Adrenal gland (tissue), 12 donors: ENCODE results near the gene METTL1. TPM values are rescaled to one million over a fixed set of nuclear protein-coding genes. Genes with fewer than 3 reads are reported as not detected.

Experiments
- DNase-seq, 7 donors: peaks; one replicate each; pipeline ENCODE4 v3.0.0-alpha.2; 2019 to 2020
- H3K27ac ChIP-seq, 5 donors: fragments of 200-600 bp; sonication (generic) in 4 of 5; 1 replicate in 3 of 5; 2 replicates in 2 of 5; pipeline versions ENCODE4 v1.5.1 to v1.8.0; 2016 to 2020; ENCODE audit warnings: mild to moderate bottlenecking in 1 of 5
- H3K27me3 ChIP-seq: fragments of 200-600 bp; 2 replicates; pipeline ENCODE4 v1.8.0; 2021
- H3K36me3 ChIP-seq, 2 donors: fragments of 200-600 bp; replicated peaks in 1 of 2; 1 replicate in 1 of 2; 2 replicates in 1 of 2; pipeline versions ENCODE4 v1.5.1 to v1.8.0; 2018 to 2022
- H3K4me1 ChIP-seq, 2 donors: fragments of 200-600 bp; replicated peaks in 1 of 2; 1 replicate in 1 of 2; 2 replicates in 1 of 2; pipeline versions ENCODE4 v1.5.1 to v1.8.0; 2018 to 2021
- H3K4me3 ChIP-seq, 4 donors: fragments of 200-600 bp; sonication (generic) in 3 of 4; one replicate each; pipeline ENCODE4 v1.5.1; 2016 to 2018
- H3K9me3 ChIP-seq, 3 donors: fragments of 200-600 bp; sonication (generic) in 1 of 3; replicated peaks in 1 of 3; 1 replicate in 2 of 3; 2 replicates in 1 of 3; pipeline versions ENCODE4 v1.5.1 to v1.8.0; 2016 to 2021
- CTCF ChIP-seq, 6 experiments: fragments of 450-650 bp in 4 of 6; fragments of 200-600 bp in 2 of 6; sonication (generic) in 1 of 6; IDR thresholded peaks; 1 replicate in 5 of 6; 2 replicates in 1 of 6; pipeline versions ENCODE4 v1.5.1 to v1.8.0; 2016 to 2021; ENCODE audit warnings: antibody characterized with exemption in 6 of 6, mild to moderate bottlenecking in 2 of 6, moderate library complexity in 1 of 6
- POLR2A ChIP-seq, 2 donors: fragments of 450-650 bp; IDR thresholded peaks; one replicate each; pipeline ENCODE4 v1.6.1; 2017; ENCODE audit warnings: antibody characterized with exemption in 2 of 2, mild to moderate bottlenecking in 2 of 2, moderate library complexity in 1 of 2
- WGBS, 4 donors: extraction: QIAGEN DNeasy Blood & Tissue Kit in 2 of 4; methylation state at CpG; one replicate each; pipeline versions ENCODE4 v1.1.5 to v1.1.7; 2013 to 2017; 5-methylcytosine and 5-hydroxymethylcytosine counted together
- intact Hi-C, 2 donors: fragments of 100-400 bp; cut with DNase I; formaldehyde crosslinking; loops; one replicate each; pipeline versions ENCODE4 v1.14.1 to v1.15.0; 2022 to 2023
- polyA plus RNA-seq, 3 donors: library from polyadenylated mRNA; stranded (reverse); fragments of 200-250 nt in 2 of 3; fragments of 350-450 nt in 1 of 3; fragmentation: Illumina TruSeq in 1 of 3; extraction: RNeasy Lipid Tissue Mini Kit (QIAGEN cat#74804) in 1 of 3; gene quantifications; one replicate each; pipeline ENCODE4 v1.2.3, GENCODE V29; 2013 to 2014
- total RNA-seq, 9 donors: library from RNA; depleted of rRNA in 4 of 9; stranded (reverse); fragments of >200 nt in 4 of 9; fragments of 120-200 nt in 1 of 9; fragmentation: NEBNext Ultra II Directional in 1 of 9; extraction: Animal tissue kit (Norgen Biotek cat#: 25700) in 1 of 9; gene quantifications; one replicate each; pipeline versions ENCODE4 v1.1.0 to v1.2.4, GENCODE V29; 2013 to 2023
- donor health status: healthy with polysubstance abuse.
- donor health status: Bipolar disorder and iron deficiency.
- donor health status: DM: yes; HTN: yes; CAD: no.
- donor health status: DM: no; HTN: no; CAD: no.
- donor health status: DM: no; HTN: no; CAD: no.
- donor health status: DM: yes; HTN: yes; CAD: no.

The METTL1 gene
- total and polyA plus RNA-seq, 12 donors: 4.7 to 87.8 (median 28.0) TPM

- intact Hi-C loops: no loop called here
- Histone ChIP-seq H3K27ac (no peak overlapping the region), H3K9me3 (no peaks in the 10 kb centered on the region), H3K36me3 (no peaks in the 10 kb centered on the region), H3K27me3 (peaks cover 32% of the 10 kb centered on the region), H3K4me3 (no peak overlapping the region), H3K4me1 (peaks cover 9 to 21% of the 10 kb centered on the region in 2 donors)
- TF ChIP-seq POLR2A (IDR thresholded peaks at IDR 0.05) (no peak), CTCF (IDR thresholded peaks at IDR 0.05) (no peak)
- 80 to 88% (median 83%) methylated on average over 8 to 11 of the region's 11 CpGs for WGBS, 4 donors
- DNase-seq: peak in 1 of 7 donors; percentile 11
Observed at GRCh38 chr12:57732726-57733593, 38.9 kb downstream of the METTL1 start.

DNA sequence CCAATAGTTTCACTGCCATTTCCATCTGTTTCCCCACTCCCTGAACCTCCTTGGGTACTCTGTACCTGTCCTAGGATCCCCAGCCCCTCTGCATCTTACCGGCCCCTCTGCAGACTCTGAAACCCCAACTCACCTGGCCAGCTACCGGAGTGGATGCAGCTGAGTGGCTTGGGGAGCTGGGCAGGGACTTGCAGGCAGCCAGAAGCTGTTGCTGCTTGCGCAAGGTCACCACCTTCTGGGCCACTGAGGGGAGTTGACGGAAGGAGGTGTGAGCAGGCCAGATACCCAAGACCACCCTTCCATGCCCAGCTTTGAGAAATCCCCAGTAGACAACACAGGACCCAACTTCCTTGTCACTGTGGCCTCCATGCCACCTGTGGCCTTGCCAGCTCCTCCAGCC, 39.6 kb downstream of the METTL1 start:
- TF ChIP-seq CTCF (IDR thresholded peaks at IDR 0.05) (no peak), POLR2A (IDR thresholded peaks at IDR 0.05) (no peak)
- no peak overlapping the region for H3K27ac ChIP-seq
- H3K27me3 ChIP-seq: peaks cover 25% of the 10 kb centered on the region
- peaks cover 6 to 20% of the 10 kb centered on the region in 2 donors for H3K4me1 ChIP-seq
- H3K36me3 ChIP-seq: no peaks in the 10 kb centered on the region
- peak in 1 of 7 donors; percentile 14 for DNase-seq
- H3K4me3 ChIP-seq: no peak overlapping the region
- WGBS, 4 donors: 80 to 85% (median 84%) methylated on average over 3 to 4 of the region's 4 CpGs
- no peaks in the 10 kb centered on the region for H3K9me3 ChIP-seq
- intact Hi-C loops: no loop called here

GRCh38 chr12:57731411-57732080, 40.4 kb downstream of the METTL1 start:
- TF ChIP-seq CTCF (IDR thresholded peaks at IDR 0.05) (no peak), POLR2A (IDR thresholded peaks at IDR 0.05) (no peak)
- peaks cover 11 to 21% of the 10 kb centered on the region in 2 donors for H3K4me1 ChIP-seq
- 76 to 83% (median 77%) methylated on average over 19 of the region's 19 CpGs for WGBS, 4 donors
- H3K27ac ChIP-seq: no peak overlapping the region
- DNase-seq: no peak
- H3K4me3 ChIP-seq: no peak overlapping the region
- peaks cover 19% of the 10 kb centered on the region for H3K27me3 ChIP-seq
- H3K9me3 ChIP-seq: no peaks in the 10 kb centered on the region
- no peaks in the 10 kb centered on the region for H3K36me3 ChIP-seq
- intact Hi-C loops: no loop called here

DNA sequence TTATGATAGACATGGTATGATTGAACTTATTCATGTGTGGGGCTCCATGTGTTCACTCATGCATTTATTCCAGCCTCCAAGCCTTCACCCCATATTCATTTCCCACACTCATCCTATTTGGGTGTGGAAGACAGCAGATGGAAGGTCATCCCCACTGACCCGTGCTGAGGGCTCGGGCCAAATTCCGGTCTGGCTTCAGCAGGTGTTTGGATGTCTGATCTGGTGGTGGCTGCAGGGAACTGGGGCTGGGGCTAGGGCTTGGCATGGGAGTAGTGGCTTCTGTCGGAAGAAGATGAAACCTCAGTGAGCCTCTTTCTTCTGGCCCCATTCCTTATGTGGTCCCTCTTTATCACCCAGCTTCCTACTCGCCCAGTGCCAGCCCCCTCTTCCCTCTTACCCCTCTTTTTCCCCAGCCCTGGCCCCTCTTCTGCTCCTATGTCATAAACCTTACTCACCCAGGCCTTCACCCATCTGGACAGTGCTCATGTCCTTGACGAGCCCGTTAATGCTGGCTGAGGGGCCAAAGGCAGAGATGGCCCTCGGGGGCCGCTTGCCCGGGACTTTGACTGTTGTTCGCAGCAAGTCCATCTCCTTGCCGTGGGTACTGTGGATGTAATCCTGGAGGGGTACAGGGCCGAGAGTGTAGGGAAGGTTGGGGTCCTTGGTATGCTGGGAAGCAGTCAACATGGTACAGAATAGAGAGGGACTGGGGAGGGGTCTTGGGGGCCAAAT, 41.4 kb downstream of the METTL1 start:
- Histone ChIP-seq H3K27ac (no peak overlapping the region), H3K9me3 (no peaks in the 10 kb centered on the region), H3K27me3 (peaks cover 11% of the 10 kb centered on the region), H3K4me3 (no peak overlapping the region), H3K36me3 (no peaks in the 10 kb centered on the region), H3K4me1 (peaks cover 14 to 19% of the 10 kb centered on the region in 2 donors)
- DNase-seq: no peak
- TF ChIP-seq CTCF (IDR thresholded peaks at IDR 0.05): no peak
- no peak for TF ChIP-seq POLR2A (IDR thresholded peaks at IDR 0.05)
- intact Hi-C loops: no loop called here
- 75 to 85% (median 79%) methylated on average over 11 to 13 of the region's 13 CpGs for WGBS, 4 donors
